Measurements from ENCODE around the gene MEGF11. TPM values are rescaled to one million over a fixed set of nuclear protein-coding genes. Genes with fewer than 3 reads are reported as not detected.

Gene MEGF11
- polyA plus RNA-seq, 3 donors = not detected

DNA sequence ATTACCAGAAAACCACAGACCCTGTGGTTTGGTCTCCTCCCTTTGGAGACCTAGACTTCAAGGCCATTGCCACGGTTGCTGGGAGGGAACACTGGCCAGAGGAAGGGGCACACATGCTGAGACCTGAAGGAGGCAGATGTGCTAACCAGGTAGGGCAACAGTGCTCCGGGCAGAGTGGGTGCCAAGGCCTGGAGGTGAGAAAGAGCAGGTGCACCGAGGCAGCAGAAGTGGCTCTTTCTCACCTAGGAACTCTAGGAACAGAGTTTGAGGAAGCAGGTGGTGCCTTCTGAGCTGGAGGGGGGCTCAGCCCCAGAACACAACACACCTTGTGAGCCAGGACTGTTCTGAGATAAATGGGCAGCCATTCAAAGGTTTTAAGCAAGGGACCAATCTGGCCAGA is 106.1 kb downstream of the MEGF11 start:
- Histone ChIP-seq H3K4me2 (replicated peaks; ENCODE audit: extremely low read depth, low read length, poor library complexity, severe bottlenecking) (no peak overlapping the region), H3K36me3 (replicated peaks in 1 of 2; ENCODE audit: control insufficient read depth in 1 of 2, insufficient read depth in 2 of 2, low read length in 2 of 2) (no peaks in the 10 kb centered on the region), H3K9ac (ENCODE audit: insufficient read depth, low read length, poor library complexity, severe bottlenecking) (no peak overlapping the region), H3K27ac (ENCODE audit: low read depth in 1 of 2, low read length in 2 of 2) (no peak overlapping the region), H3K9me3 (replicated peaks in 1 of 2; ENCODE audit: control insufficient read depth in 1 of 2, insufficient read depth in 1 of 2, low read length in 2 of 2) (no peaks in the 10 kb centered on the region), H3K79me2 (ENCODE audit: insufficient read depth, low read length) (no peaks in the 10 kb centered on the region), H3K4me1 (ENCODE audit: control insufficient read depth in 1 of 2, insufficient read depth in 2 of 2, low read length in 2 of 2) (no peaks in the 10 kb centered on the region), H2AFZ (ENCODE audit: insufficient read depth, low read depth, low read length, poor library complexity, severe bottlenecking) (no peak overlapping the region), H3K4me3 (replicated peaks in 1 of 3; ENCODE audit: low read depth in 2 of 3, low read length in 3 of 3) (no peak overlapping the region), H3K27me3 (ENCODE audit: control insufficient read depth in 2 of 2, insufficient read depth in 2 of 2, low read length in 2 of 2) (no peaks in the 10 kb centered on the region), H4K20me1 (ENCODE audit: insufficient read depth, low read length) (no peaks in the 10 kb centered on the region)
- H3K27me3 Mint-ChIP-seq (ENCODE audit: low read depth in 3 of 3) = peaks cover 5 to 9% (median 8%) of the 10 kb centered on the region in 3 donors
- intact Hi-C loops (cut with micrococcal nuclease) = no loop called here
- H3K4me3 Mint-ChIP-seq = no peak overlapping the region
- no peaks in the 10 kb centered on the region for H3K9me3 Mint-ChIP-seq
- no peaks in the 10 kb centered on the region for H3K36me3 Mint-ChIP-seq
- H3K4me1 Mint-ChIP-seq = peaks cover 8% of the 10 kb centered on the region
- H3K27ac Mint-ChIP-seq = no peak overlapping the region
- no peak for DNase-seq
- 95% methylated on average over 3 of the region's 3 CpGs for WGBS (ENCODE audit: insufficient coverage)
- TF ChIP-seq, protein P1, sequence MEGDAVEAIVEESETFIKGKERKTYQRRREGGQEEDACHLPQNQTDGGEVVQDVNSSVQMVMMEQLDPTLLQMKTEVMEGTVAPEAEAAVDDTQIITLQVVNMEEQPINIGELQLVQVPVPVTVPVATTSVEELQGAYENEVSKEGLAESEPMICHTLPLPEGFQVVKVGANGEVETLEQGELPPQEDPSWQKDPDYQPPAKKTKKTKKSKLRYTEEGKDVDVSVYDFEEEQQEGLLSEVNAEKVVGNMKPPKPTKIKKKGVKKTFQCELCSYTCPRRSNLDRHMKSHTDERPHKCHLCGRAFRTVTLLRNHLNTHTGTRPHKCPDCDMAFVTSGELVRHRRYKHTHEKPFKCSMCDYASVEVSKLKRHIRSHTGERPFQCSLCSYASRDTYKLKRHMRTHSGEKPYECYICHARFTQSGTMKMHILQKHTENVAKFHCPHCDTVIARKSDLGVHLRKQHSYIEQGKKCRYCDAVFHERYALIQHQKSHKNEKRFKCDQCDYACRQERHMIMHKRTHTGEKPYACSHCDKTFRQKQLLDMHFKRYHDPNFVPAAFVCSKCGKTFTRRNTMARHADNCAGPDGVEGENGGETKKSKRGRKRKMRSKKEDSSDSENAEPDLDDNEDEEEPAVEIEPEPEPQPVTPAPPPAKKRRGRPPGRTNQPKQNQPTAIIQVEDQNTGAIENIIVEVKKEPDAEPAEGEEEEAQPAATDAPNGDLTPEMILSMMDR (IDR thresholded peaks at IDR 0.05) = no peak

GRCh38 chr15:66145726-66146182 is 107.8 kb downstream of the MEGF11 start:
- no peaks in the 10 kb centered on the region for H3K4me1 ChIP-seq (ENCODE audit: control insufficient read depth in 1 of 2, insufficient read depth in 2 of 2, low read length in 2 of 2)
- no peak overlapping the region for H3K4me3 ChIP-seq (replicated peaks in 1 of 3; ENCODE audit: low read depth in 2 of 3, low read length in 3 of 3)
- intact Hi-C loops (cut with micrococcal nuclease) = no loop called here
- Mint-ChIP-seq H3K27me3 (ENCODE audit: low read depth in 3 of 3) (peaks cover 5 to 7% (median 6%) of the 10 kb centered on the region in 3 donors), H3K4me3 (no peak overlapping the region), H3K4me1 (peaks cover 8% of the 10 kb centered on the region), H3K9me3 (no peaks in the 10 kb centered on the region), H3K36me3 (no peaks in the 10 kb centered on the region), H3K27ac (no peak overlapping the region)
- no peak overlapping the region for H2AFZ ChIP-seq (ENCODE audit: insufficient read depth, low read depth, low read length, poor library complexity, severe bottlenecking)
- H3K9me3 ChIP-seq (replicated peaks in 1 of 2; ENCODE audit: control insufficient read depth in 1 of 2, insufficient read depth in 1 of 2, low read length in 2 of 2) = no peaks in the 10 kb centered on the region
- H4K20me1 ChIP-seq (ENCODE audit: insufficient read depth, low read length) = no peaks in the 10 kb centered on the region
- no peak overlapping the region for H3K27ac ChIP-seq (ENCODE audit: low read depth in 1 of 2, low read length in 2 of 2)
- H3K9ac ChIP-seq (ENCODE audit: insufficient read depth, low read length, poor library complexity, severe bottlenecking) = no peak overlapping the region
- TF ChIP-seq, protein P1 (IDR thresholded peaks at IDR 0.05) = no peak
- WGBS (ENCODE audit: insufficient coverage) = no CpG with 5 or more reads among the region's 6 CpGs
- DNase-seq = no peak
- no peak overlapping the region for H3K4me2 ChIP-seq (replicated peaks; ENCODE audit: extremely low read depth, low read length, poor library complexity, severe bottlenecking)
- no peaks in the 10 kb centered on the region for H3K36me3 ChIP-seq (replicated peaks in 1 of 2; ENCODE audit: control insufficient read depth in 1 of 2, insufficient read depth in 2 of 2, low read length in 2 of 2)
- no peaks in the 10 kb centered on the region for H3K79me2 ChIP-seq (ENCODE audit: insufficient read depth, low read length)
- H3K27me3 ChIP-seq (ENCODE audit: control insufficient read depth in 2 of 2, insufficient read depth in 2 of 2, low read length in 2 of 2) = no peaks in the 10 kb centered on the region
